HG02938 (cell line): ENCODE results near the gene CERK.

Experiments
- ATAC-seq: cut with Tn5 transposase; IDR thresholded peaks from one replicate; pipeline ENCODE4 v1.9.1; 2021; ENCODE audit warnings: mild to moderate bottlenecking, moderate library complexity; ENCODE audit not compliant: unreplicated experiment

CERK gene

GRCh38 chr22:46679706-46680269, 58.3 kb downstream of the CERK start:
- ATAC-seq: no peak

DNA sequence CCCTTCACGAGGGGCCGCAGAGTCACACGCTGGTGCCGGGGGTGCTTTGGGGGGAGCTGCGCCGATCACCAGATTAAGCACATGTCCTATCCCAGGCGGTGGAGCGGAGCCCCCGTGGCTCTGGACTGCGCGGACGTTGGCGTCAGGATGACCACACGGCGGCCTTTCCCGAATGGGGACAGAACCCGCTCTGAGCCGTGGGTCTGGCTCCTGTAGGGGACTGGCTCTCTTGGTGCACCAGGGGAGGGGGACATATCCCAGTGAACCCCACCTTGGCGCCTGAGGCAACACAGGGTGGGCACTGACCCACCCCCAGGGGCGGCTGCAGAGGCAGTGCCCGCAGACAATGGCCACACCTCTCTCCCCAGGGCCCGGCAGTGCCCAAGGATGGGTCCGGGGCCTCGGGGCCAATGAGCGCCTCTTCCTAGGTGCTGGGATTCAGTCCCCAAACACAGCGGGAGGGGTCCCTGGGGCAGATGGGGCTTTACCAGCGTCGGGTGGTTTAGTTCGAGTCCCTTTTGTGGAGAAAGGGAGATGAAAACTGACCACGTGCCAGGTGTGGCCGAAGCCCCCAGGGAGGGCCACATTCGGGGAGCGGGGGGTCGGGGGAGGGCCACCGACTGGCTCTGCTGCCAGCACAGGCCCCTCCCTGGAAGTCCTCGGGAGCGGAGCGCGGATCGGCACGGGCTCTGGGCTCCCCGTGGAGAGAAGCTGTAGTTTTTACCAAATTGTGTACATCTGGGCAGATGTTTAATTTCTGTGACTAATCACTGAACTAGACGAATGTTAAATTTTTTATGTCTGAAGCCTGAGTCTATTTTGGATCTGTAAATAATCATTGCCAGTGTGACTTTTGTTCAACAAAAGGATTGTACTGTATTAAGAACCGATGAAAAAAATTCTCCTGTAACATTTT, 59.0 kb downstream of the CERK start:
- ATAC-seq: no peak

GRCh38 chr22:46678003-46678657, 59.9 kb downstream of the CERK start:
- ATAC-seq: no peak

- ATAC-seq: no peak
Measured at GRCh38 chr22:46677323-46678002, 60.6 kb downstream of the CERK start.

DNA sequence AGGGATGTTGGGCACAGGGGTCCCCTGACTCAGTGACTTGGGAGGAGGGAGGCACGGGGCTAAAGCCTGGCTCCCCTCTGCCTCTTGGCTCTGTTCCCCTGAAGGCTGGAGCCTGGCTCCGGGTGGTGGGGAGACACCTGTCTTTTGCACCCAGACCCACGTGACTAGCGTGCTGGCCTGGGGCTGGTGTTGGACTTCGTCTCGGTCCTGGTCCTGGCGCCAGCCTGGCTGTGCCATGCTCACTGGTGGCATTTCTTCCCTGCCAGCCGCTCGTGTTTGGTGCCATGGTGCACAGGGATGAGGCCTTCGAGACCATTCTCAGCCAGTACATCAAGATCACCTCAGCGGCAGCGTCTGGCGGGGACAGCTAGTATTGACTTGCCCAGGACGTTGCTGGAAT, 61.2 kb downstream of the CERK start:
- ATAC-seq: no peak

- no peak for ATAC-seq
Measured at GRCh38 chr22:46676479-46676878, 61.6 kb downstream of the CERK start.

DNA sequence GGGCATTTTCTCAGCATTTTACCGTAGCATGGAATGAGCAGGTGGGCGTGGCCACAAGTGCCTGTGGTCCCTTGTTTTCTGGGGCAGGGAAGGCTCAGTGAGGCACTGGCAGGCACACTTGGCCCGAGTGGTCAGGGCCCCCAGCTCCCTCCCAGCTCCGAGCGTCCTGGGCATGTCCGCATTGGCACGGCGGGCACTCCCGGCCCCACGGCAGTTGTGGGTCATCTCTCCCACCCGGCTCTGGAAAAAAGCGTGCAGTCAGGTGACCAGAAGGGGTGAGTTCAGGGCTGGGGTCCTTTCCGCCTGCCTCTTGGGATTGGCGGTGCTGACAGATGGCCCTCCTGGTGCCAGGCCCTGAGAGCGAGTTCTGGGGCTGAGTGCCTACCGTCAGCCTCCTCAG, 62.1 kb downstream of the CERK start:
- no peak for ATAC-seq

DNA sequence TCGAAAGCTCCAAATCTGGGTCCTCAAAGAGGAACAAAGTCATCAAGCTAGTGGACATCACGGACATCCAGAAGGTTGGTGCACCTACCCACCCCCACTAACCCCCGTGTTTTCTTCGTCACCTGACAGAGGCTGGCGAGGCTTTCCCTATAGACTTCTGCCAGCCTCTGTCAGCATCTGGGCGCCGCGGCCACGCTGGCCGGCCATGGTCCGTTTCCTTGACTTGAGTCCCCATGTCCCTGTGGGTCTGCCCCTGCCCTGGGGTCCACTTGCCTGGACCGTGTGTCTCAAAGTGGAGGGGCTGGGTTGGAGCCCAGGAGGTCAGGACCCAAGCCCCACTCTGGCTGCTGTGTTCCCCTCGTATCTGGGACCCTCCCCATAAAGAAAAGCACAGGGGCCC, 62.6 kb downstream of the CERK start:
- ATAC-seq: no peak

- no peak for ATAC-seq
Measured at GRCh38 chr22:46674906-46675305, 63.1 kb downstream of the CERK start.

GRCh38 chr22:46674367-46674781, 63.7 kb downstream of the CERK start:
- ATAC-seq: no peak

DNA sequence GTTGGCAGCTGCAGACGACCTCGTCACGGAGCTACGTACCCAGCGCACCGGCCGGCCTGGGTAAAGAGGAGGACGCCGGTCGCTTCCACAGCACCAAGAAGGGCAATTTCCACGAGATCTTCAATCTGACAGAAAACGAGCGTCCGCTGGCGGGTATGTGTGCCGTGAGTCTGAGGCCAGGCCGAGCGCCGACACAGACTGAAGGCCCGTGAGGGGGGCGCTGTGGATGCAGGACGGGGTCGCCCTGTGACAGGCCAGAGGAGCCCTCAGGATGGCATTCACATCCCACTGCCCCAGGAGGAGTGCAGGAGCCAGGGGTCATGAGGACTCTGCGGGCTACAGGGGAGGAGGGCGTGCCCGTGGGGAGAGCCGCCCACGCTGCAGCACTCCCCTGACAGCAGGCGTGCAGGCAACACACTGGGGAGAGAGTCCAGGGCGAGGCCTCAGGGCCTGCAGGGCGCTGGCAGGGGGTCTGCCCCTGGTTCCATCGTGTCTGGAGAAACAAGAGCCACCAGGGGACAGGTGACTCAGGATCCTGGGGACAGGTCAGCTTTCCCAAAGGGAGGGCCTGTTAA, 64.3 kb downstream of the CERK start:
- ATAC-seq: no peak

DNA sequence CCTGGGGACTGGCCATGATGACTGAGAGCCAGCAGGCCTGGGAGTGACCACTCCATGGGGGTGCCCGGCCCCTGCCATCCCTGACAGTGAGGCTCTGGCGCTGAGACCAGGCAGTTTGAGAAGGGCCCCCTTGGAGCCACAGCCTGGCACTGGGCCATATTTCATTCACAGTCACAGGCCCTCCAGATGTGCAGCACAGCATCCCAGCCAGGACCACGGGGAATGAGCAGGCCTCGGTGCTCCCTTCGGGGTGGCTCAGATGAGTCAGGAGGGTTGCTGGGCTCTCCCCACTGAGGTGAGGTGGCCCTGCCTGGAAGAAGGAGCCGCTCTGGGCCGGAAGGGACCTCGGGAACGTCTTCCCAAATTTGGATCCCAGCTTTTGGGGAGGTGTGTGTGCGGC, 64.8 kb downstream of the CERK start:
- ATAC-seq: no peak

DNA sequence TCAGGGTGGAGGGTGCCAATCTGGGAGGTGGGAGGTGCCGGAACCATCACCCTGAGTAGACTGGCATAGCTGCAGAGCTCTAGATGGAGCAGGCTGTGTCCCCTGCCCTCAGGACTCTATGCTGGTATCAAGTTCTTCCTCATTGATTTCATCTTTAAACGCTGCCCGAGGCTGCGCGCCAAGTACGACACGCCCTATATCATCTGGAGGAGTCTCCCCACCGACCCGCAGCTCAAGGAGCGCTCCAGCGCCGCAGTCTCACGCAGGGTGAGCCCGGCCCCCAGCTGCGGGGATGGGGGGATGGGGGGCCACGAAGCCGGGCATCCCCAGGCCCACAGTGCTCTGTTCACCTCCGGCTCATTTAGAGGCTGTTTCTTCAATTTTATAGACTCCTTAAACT, 65.3 kb downstream of the CERK start:
- no peak for ATAC-seq

DNA sequence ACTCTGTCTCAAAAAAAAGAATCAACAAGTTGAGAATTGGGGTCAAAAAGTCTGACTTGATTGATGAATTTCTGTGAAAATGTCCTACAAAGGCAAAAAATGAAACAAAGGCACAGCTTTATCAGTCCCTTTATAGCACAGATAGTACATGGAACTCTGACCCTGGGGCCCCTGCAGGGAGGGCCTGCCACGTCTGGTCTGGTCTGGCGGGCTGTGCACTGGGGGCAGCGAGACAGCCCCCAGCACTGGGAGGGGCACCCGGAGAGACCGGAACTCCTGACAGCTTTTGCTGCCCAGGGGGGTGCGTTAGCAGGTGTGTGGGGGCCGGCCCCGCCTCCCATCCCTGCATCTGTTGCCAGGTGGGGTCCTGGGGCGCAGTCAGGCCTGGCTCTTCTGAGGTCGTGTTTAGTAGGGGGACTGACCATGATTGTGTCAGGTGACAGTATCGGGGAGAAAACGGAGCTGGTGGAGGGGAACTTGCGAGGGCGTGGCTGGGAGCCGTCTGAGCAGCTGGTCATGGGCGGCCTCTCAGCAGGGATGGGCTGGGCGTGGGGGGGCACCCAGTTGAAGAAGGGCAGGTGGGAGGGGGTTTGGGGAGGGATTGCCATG, 66.1 kb downstream of the CERK start:
- no peak for ATAC-seq

GRCh38 chr22:46669201-46669600, 68.9 kb downstream of the CERK start:
- no peak for ATAC-seq

- no peak for ATAC-seq
Measured at GRCh38 chr22:46668116-46668515, 69.9 kb downstream of the CERK start.

DNA sequence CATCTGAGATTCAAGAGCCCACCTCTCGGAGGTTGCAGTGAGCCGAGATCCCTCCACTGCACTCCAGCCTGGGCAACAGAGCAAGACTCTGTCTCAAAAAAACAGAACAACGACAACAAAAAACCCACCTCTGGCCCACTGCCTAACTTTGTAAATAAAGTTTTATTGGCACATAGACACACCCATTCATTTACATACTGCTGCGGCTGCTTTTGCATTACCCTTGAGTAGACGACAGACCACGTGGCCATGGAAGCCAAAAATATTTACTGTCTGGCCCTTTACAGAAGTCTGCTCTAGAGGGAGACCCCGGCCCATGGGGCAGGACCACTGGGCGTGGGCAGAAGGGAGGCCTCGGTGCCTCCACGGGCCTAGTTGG, 70.8 kb downstream of the CERK start:
- ATAC-seq: no peak

DNA sequence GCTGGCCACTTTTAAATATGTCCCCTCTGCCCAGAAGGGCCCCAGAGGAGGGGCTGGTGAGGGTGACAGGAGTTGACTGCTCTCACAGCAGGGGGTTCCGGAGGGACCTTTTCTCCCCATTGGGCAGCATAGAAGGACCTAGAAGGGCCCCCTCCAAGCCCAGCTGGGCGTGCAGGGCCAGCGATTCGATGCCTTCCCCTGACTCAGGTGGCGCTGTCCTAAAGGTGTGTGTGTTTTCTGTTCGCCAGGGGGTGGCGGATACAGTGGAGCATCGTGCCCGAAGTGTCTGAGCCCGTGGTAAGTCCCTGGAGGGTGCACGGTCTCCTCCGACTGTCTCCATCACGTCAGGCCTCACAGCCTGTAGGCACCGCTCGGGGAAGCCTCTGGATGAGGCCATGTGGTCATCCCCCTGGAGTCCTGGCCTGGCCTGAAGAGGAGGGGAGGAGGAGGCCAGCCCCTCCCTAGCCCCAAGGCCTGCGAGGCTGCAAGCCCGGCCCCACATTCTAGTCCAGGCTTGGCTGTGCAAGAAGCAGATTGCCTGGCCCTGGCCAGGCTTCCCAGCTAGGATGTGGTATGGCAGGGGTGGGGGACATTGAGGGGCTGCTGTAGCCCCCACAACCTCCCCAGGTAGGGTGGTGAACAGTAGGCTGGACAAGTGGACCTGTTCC, 71.3 kb downstream of the CERK start:
- no peak for ATAC-seq

DNA sequence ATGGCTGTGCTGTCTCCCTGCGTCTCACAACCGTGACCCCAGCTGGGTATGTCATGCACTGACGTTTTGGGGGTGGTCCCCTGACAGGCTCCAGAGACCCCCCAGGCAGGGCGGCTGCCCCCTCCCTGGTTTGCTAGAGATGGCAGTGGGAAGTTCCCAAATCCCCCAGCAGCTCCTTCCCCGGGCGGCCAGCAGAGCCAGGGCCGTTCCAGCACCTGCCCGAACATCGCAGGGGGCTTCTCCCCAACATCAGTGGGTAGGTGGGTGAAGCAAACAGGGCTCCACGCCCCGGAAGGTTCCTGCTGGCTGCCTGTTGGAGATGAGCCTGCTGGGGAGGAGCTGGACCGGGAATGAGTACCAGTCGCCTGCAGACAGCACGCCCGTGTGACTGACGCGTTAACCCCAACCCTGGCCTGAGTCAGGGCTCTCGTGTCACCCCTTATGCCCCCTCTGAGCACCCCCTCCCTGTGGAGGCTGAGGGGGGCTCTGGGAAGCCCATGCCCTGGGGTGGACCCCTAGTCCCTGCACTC, 72.2 kb downstream of the CERK start:
- ATAC-seq: no peak

GRCh38 chr22:46665151-46665695, 72.8 kb downstream of the CERK start:
- no peak for ATAC-seq
